Caco-2 (cell line): Measurements from ENCODE around the gene EPOP. TPM values are rescaled to one million over a fixed set of nuclear protein-coding genes. Genes with fewer than 3 reads are reported as not detected.

ENCODE experiments used
- BruUV-seq: library from RNA; stranded (reverse); fragments of 400-500 nt; replicated peaks from 2 replicates; lab custom pipeline; 2021; lab: Mats Ljungman, UMichigan
- CTCF ChIA-PET: fragments of 300-600 bp; sonication (Branson Sonifier 250); formaldehyde crosslinking; loops from one replicate; lab custom pipeline; 2022; ENCODE audit warnings: antibody characterized with exemption; lab: Charles Lee
- POLR2A ChIA-PET: fragments of 300-600 bp; sonication (Branson Sonifier 250); formaldehyde crosslinking; loops from one replicate; lab custom pipeline; 2022; ENCODE audit warnings: antibody characterized with exemption; lab: Charles Lee
- DNase-seq, 2 experiments: peaks; one replicate each; pipeline versions ENCODE4 v3.0.0 to v3.0.0-alpha.2; 2020 to 2022
- H3K27me3 ChIP-seq: replicated peaks from 2 replicates; pipeline ENCODE4 v1.6.0; 2011; ENCODE audit warnings: low read length; ENCODE audit not compliant: control insufficient read depth, insufficient read depth
- H3K36me3 ChIP-seq: 2 replicates; pipeline ENCODE4 v1.5.1; 2011; ENCODE audit warnings: low read length; ENCODE audit not compliant: control insufficient read depth, insufficient read depth
- H3K4me1 ChIP-seq: fragments of 250-450 bp; sonication (Bioruptor Pico); 2 replicates; pipeline ENCODE4 v1.5.1; 2020; ENCODE audit warnings: mild to moderate bottlenecking
- H3K4me3 ChIP-seq: 2 replicates; pipeline ENCODE4 v1.5.1; 2011; ENCODE audit warnings: low read depth, mild to moderate bottlenecking, control low read depth, low read length
- H3K9me3 ChIP-seq: fragments of 250-450 bp; sonication (Bioruptor Pico); 2 replicates; pipeline ENCODE4 v1.5.1; 2020; ENCODE audit warnings: mild to moderate bottlenecking, moderate library complexity
- H3K27ac Mint-ChIP-seq: one replicate; pipeline ENCODE4 v1.8.0; 2022; ENCODE audit warnings: mixed read lengths; ENCODE audit not compliant: unreplicated experiment
- H3K27me3 Mint-ChIP-seq: one replicate; pipeline ENCODE4 v1.8.0; 2022; ENCODE audit warnings: mixed read lengths; ENCODE audit not compliant: insufficient read depth, unreplicated experiment
- H3K36me3 Mint-ChIP-seq: one replicate; pipeline ENCODE4 v1.8.0; 2022; ENCODE audit warnings: mild to moderate bottlenecking, mixed read lengths; ENCODE audit not compliant: insufficient read depth, unreplicated experiment
- H3K4me1 Mint-ChIP-seq: one replicate; pipeline ENCODE4 v1.8.0; 2022; ENCODE audit warnings: low read depth, mixed read lengths; ENCODE audit not compliant: unreplicated experiment
- H3K4me3 Mint-ChIP-seq: one replicate; pipeline ENCODE4 v1.8.0; 2022; ENCODE audit warnings: mild to moderate bottlenecking, moderate library complexity, mixed read lengths; ENCODE audit not compliant: unreplicated experiment
- H3K9me3 Mint-ChIP-seq: one replicate; pipeline ENCODE4 v1.8.0; 2022; ENCODE audit warnings: mixed read lengths; ENCODE audit not compliant: unreplicated experiment
- intact Hi-C: fragments of 100-400 bp; cut with micrococcal nuclease; formaldehyde crosslinking; loops from one replicate; pipeline ENCODE4 v1.10.0; 2022; ENCODE audit not compliant: unreplicated experiment
- total RNA-seq: library from RNA; stranded (reverse); gene quantifications from 2 replicates; pipeline ENCODE4 v1.2.3, GENCODE V29; 2022
- TF ChIP-seq, protein P1 (sequence below), 2 experiments: fragments of 200-600 bp in 1 of 2; IDR thresholded peaks; 1 replicate in 1 of 2; 2 replicates in 1 of 2; pipeline versions ENCODE4 v1.5.1 to v1.8.0; 2011 to 2022; ENCODE audit warnings: antibody characterized with exemption in 1 of 2, control low read depth in 1 of 2, inconsistent platforms in 1 of 2, low read depth in 1 of 2, low read length in 1 of 2, mild to moderate bottlenecking in 1 of 2, moderate library complexity in 1 of 2; ENCODE audit not compliant: insufficient read depth in 1 of 2, severe bottlenecking in 1 of 2, unreplicated experiment in 1 of 2

Gene EPOP
- total RNA-seq, 1 experiment from 2014 or later = 17.1 TPM

DNA sequence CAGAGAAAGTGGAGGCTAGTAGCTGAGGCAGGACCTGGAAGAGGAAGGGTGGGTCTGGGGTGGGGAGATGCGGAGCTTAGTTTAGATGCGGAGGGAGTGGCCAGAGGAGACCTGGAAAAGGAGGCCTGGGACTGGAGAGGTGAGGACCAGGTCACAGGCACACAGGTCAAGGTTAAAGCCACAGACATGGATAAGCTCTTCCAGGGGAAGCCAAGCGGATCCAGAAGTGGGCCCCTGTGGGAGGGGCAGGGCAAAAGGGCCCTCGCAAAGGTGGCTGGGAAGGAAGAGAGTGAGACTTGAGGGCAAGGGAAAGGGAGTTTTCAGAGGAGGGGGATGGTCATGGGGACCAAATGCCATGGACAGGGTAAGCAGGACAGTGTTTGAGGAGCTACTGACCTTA, 16.4 kb upstream of the EPOP start:
- Mint-ChIP-seq H3K36me3 (no peaks in the 10 kb centered on the region), H3K9me3 (no peaks in the 10 kb centered on the region), H3K4me3 (no peak overlapping the region), H3K4me1 (peaks cover 5% of the 10 kb centered on the region), H3K27ac (no peak overlapping the region), H3K27me3 (no peaks in the 10 kb centered on the region)
- Histone ChIP-seq H3K9me3 (no peaks in the 10 kb centered on the region), H3K36me3 (no peaks in the 10 kb centered on the region), H3K27me3 (no peaks in the 10 kb centered on the region), H3K4me1 (peaks cover 15% of the 10 kb centered on the region), H3K4me3 (no peak overlapping the region)
- TF ChIP-seq, protein P1, sequence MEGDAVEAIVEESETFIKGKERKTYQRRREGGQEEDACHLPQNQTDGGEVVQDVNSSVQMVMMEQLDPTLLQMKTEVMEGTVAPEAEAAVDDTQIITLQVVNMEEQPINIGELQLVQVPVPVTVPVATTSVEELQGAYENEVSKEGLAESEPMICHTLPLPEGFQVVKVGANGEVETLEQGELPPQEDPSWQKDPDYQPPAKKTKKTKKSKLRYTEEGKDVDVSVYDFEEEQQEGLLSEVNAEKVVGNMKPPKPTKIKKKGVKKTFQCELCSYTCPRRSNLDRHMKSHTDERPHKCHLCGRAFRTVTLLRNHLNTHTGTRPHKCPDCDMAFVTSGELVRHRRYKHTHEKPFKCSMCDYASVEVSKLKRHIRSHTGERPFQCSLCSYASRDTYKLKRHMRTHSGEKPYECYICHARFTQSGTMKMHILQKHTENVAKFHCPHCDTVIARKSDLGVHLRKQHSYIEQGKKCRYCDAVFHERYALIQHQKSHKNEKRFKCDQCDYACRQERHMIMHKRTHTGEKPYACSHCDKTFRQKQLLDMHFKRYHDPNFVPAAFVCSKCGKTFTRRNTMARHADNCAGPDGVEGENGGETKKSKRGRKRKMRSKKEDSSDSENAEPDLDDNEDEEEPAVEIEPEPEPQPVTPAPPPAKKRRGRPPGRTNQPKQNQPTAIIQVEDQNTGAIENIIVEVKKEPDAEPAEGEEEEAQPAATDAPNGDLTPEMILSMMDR (IDR thresholded peaks at IDR 0.05; ENCODE audit: insufficient read depth in 1 of 2, low read depth in 1 of 2, low read length in 1 of 2, severe bottlenecking in 1 of 2, unreplicated experiment in 1 of 2) = no peak
- CTCF ChIA-PET = interaction anchor here (0.5 kb wide), 1 partner anchor 17 kb away, joined by 5 read pairs; no protein-coding TSS in a partner anchor
- intact Hi-C loops = no loop called here
- no TSS peak for BruUV-seq
- POLR2A ChIA-PET = no interaction called here
- no peak for DNase-seq

DNA sequence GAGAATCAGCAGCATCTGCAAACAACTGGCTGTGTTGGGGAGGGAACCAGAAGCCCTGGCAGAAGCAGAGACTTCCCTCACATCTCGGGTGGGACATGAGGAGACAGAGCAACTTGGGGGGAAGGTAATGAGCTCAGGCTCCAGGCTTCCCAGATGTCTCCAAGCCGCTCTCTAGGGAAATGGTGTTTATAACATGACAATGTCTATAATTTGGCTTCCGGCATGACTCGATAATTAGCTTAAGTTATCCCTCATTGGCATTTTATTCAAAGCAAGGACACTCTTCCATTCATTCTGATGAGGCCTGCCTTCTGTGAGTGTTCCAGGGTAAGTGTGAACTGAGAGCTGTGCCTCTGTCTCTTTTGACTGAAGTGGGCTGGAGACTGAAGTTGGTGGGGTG, 15.6 kb upstream of the EPOP start:
- Mint-ChIP-seq H3K4me1 (no peaks in the 10 kb centered on the region), H3K36me3 (no peaks in the 10 kb centered on the region), H3K4me3 (no peak overlapping the region), H3K27ac (no peak overlapping the region), H3K9me3 (no peaks in the 10 kb centered on the region), H3K27me3 (no peaks in the 10 kb centered on the region)
- TF ChIP-seq, protein P1 (IDR thresholded peaks at IDR 0.05; ENCODE audit: insufficient read depth in 1 of 2, low read depth in 1 of 2, low read length in 1 of 2, severe bottlenecking in 1 of 2, unreplicated experiment in 1 of 2) = no peak
- no TSS peak for BruUV-seq
- no peak for DNase-seq
- peaks cover 8% of the 10 kb centered on the region; the same call in 1 of the 2 replicates for H3K4me1 ChIP-seq
- CTCF ChIA-PET = interaction anchor here (0.5 to 0.6 kb wide), 2 partner anchors 16 to 154 kb away, joined by 3 to 5 read pairs; no protein-coding TSS in a partner anchor
- H3K9me3 ChIP-seq = no peaks in the 10 kb centered on the region
- POLR2A ChIA-PET = no interaction called here
- no peaks in the 10 kb centered on the region for H3K27me3 ChIP-seq
- no peaks in the 10 kb centered on the region for H3K36me3 ChIP-seq
- intact Hi-C loops = no loop called here
- no peak overlapping the region for H3K4me3 ChIP-seq

DNA sequence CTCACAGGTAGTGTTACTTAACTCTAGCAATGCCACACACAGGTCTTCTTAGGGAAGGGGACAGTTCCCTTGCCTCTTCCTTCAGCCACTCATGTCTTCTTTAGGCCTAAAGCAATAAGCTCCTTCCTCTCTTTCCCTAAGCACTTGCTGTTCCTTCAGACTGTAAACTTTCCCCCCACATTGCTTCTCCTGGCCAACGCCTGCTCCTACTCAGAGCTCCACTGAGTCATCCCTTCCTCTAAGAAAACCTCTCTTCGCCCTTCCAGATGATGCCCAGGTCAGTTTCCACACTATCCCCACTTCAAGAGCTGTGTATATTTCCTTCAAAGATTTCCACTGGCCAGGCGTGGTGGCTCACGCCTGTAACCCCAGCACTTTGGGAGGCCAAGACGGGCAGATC, 12.5 kb upstream of the EPOP start:
- intact Hi-C loops = no loop called here
- H3K27me3 ChIP-seq = no peaks in the 10 kb centered on the region
- TF ChIP-seq, protein P1 (IDR thresholded peaks at IDR 0.05; ENCODE audit: insufficient read depth in 1 of 2, low read depth in 1 of 2, low read length in 1 of 2, severe bottlenecking in 1 of 2, unreplicated experiment in 1 of 2) = no peak
- DNase-seq = no peak
- no peaks in the 10 kb centered on the region for H3K27me3 Mint-ChIP-seq
- no peak overlapping the region for H3K27ac Mint-ChIP-seq
- no peaks in the 10 kb centered on the region for H3K36me3 ChIP-seq
- H3K9me3 ChIP-seq = no peaks in the 10 kb centered on the region
- no peak overlapping the region for H3K4me3 ChIP-seq
- H3K4me3 Mint-ChIP-seq = no peak overlapping the region
- H3K36me3 Mint-ChIP-seq = no peaks in the 10 kb centered on the region
- H3K4me1 Mint-ChIP-seq = no peaks in the 10 kb centered on the region
- POLR2A ChIA-PET = no interaction called here
- CTCF ChIA-PET = interaction anchor here (0.6 to 1.1 kb wide), 5 partner anchors 23 to 486 kb away, joined by 3 to 9 read pairs (median 3); partner anchors contain the start of gene CISD3
- H3K9me3 Mint-ChIP-seq = no peaks in the 10 kb centered on the region
- BruUV-seq = no TSS peak
- H3K4me1 ChIP-seq = no peaks in the 10 kb centered on the region
